ENCODE measurements around the gene ZNF816.
"Not testable (repeated sequence)": the region's sequence is repeated elsewhere in the genome, so short reads cannot be mapped to it uniquely, and the experiment has no call there.

The ZNF816 gene

GRCh38 chr19:52910648-52911047 is 52.0 kb downstream of the ZNF816 start:
- Histone ChIP-seq H3K4me3 (ENCODE audit: low read length) (no peak overlapping the region), H3K9me2 (replicated peaks; ENCODE audit: insufficient read depth, low read length) (no peaks in the 10 kb centered on the region), H3K4me2 (ENCODE audit: low read depth, low read length) (no peak overlapping the region), H3F3A (ENCODE audit: insufficient read depth, low read length) (no peaks in the 10 kb centered on the region), H4K20me1 (ENCODE audit: insufficient read depth, low read length) (no peaks in the 10 kb centered on the region), H3K27me3 (replicated peaks; ENCODE audit: insufficient read depth, low read length) (no peaks in the 10 kb centered on the region), H3K9ac (ENCODE audit: low read length) (no peak overlapping the region), H3K36me3 (replicated peaks; ENCODE audit: insufficient read depth, low read length) (no peaks in the 10 kb centered on the region), H2AFZ (ENCODE audit: low read length) (no peak overlapping the region), H3K27ac (ENCODE audit: low read length) (no peak overlapping the region), H3K4me1 (ENCODE audit: low read length) (no peaks in the 10 kb centered on the region), H3K79me2 (ENCODE audit: low read length) (no peaks in the 10 kb centered on the region), H3K9me3 (replicated peaks; ENCODE audit: insufficient read depth, low read length) (no peaks in the 10 kb centered on the region)
- TF ChIP-seq EZH2phosphoT487 (IDR thresholded peaks at IDR 0.05; ENCODE audit: low read length) (no peak), EZH2 (optimal IDR thresholded peaks at IDR 0.05; ENCODE audit: low read depth, low read length) (no peak), CTCF (IDR thresholded peaks at IDR 0.05; ENCODE audit: low read length) (no peak)
- DNase-seq, result no peak

GRCh38 chr19:52904052-52904780 is 58.5 kb downstream of the ZNF816 start:
- not testable (repeated sequence) for H3K27me3 ChIP-seq (replicated peaks; ENCODE audit: insufficient read depth, low read length); H3K4me3 ChIP-seq (ENCODE audit: low read length); H3K4me1 ChIP-seq (ENCODE audit: low read length); H3K9me2 ChIP-seq (replicated peaks; ENCODE audit: insufficient read depth, low read length); H3K79me2 ChIP-seq (ENCODE audit: low read length); H3K36me3 ChIP-seq (replicated peaks; ENCODE audit: insufficient read depth, low read length); H2AFZ ChIP-seq (ENCODE audit: low read length); H3F3A ChIP-seq (ENCODE audit: insufficient read depth, low read length); H3K9me3 ChIP-seq (replicated peaks; ENCODE audit: insufficient read depth, low read length); H3K4me2 ChIP-seq (ENCODE audit: low read depth, low read length); H4K20me1 ChIP-seq (ENCODE audit: insufficient read depth, low read length); H3K9ac ChIP-seq (ENCODE audit: low read length); DNase-seq; H3K27ac ChIP-seq (ENCODE audit: low read length)

- TF ChIP-seq CTCF (IDR thresholded peaks at IDR 0.05; ENCODE audit: low read length) (no peak), EZH2 (optimal IDR thresholded peaks at IDR 0.05; ENCODE audit: low read depth, low read length) (no peak), EZH2phosphoT487 (IDR thresholded peaks at IDR 0.05; ENCODE audit: low read length) (no peak)
- H3K9ac ChIP-seq (ENCODE audit: low read length), result no peak overlapping the region
Measured at GRCh38 chr19:52901842-52902241, 60.8 kb downstream of the ZNF816 start.

More at GRCh38 chr19:52901842-52902241, 60.8 kb downstream of the ZNF816 start:
- no peaks in the 10 kb centered on the region for H3F3A ChIP-seq (ENCODE audit: insufficient read depth, low read length)
- no peaks in the 10 kb centered on the region for H3K36me3 ChIP-seq (replicated peaks; ENCODE audit: insufficient read depth, low read length)
- H3K4me1 ChIP-seq (ENCODE audit: low read length), result no peaks in the 10 kb centered on the region
- H3K4me2 ChIP-seq (ENCODE audit: low read depth, low read length), result no peak overlapping the region
- H4K20me1 ChIP-seq (ENCODE audit: insufficient read depth, low read length), result no peaks in the 10 kb centered on the region
- no peak for DNase-seq
- H3K9me3 ChIP-seq (replicated peaks; ENCODE audit: insufficient read depth, low read length), result no peaks in the 10 kb centered on the region
- H3K9me2 ChIP-seq (replicated peaks; ENCODE audit: insufficient read depth, low read length), result no peaks in the 10 kb centered on the region
- no peak overlapping the region for H3K27ac ChIP-seq (ENCODE audit: low read length)
- no peak overlapping the region for H2AFZ ChIP-seq (ENCODE audit: low read length)
- H3K4me3 ChIP-seq (ENCODE audit: low read length), result no peak overlapping the region
- H3K27me3 ChIP-seq (replicated peaks; ENCODE audit: insufficient read depth, low read length), result no peaks in the 10 kb centered on the region
- H3K79me2 ChIP-seq (ENCODE audit: low read length), result no peaks in the 10 kb centered on the region
